GM18873 (cell line): ENCODE measurements around the gene C2CD4C.
"Not testable (repeated sequence)": the region's sequence is repeated elsewhere in the genome, so short reads cannot be mapped to it uniquely, and the experiment has no call there.

Experiments
- ATAC-seq: cut with Tn5 transposase; IDR thresholded peaks from one replicate; pipeline ENCODE4 v1.9.1; 2021; ENCODE audit warnings: mild to moderate bottlenecking, moderate library complexity, moderate number of reproducible peaks; ENCODE audit not compliant: unreplicated experiment, low FRiP score

Gene C2CD4C

GRCh38 chr19:439167-439900, 30.4 kb upstream of the C2CD4C start:
- no peak for ATAC-seq

GRCh38 chr19:438416-438958, 29.5 kb upstream of the C2CD4C start:
- ATAC-seq, result no peak

- no peak for ATAC-seq
Measured at GRCh38 chr19:437041-437440, 28.1 kb upstream of the C2CD4C start.

- no peak for ATAC-seq
Measured at GRCh38 chr19:436413-436950, 27.5 kb upstream of the C2CD4C start.

- ATAC-seq, result no peak
Measured at GRCh38 chr19:435707-436412, 26.9 kb upstream of the C2CD4C start.

- ATAC-seq, result no peak
Measured at GRCh38 chr19:435056-435706, 26.2 kb upstream of the C2CD4C start.

- ATAC-seq, result no peak
Measured at GRCh38 chr19:434152-434960, 25.4 kb upstream of the C2CD4C start.

GRCh38 chr19:430701-431100, 21.8 kb upstream of the C2CD4C start:
- ATAC-seq, result no peak

GRCh38 chr19:428149-428548, 19.2 kb upstream of the C2CD4C start:
- ATAC-seq, result no peak

GRCh38 chr19:427675-428074, 18.7 kb upstream of the C2CD4C start:
- ATAC-seq, result not testable (repeated sequence)

GRCh38 chr19:426725-427445, 17.9 kb upstream of the C2CD4C start:
- ATAC-seq, result no peak

- ATAC-seq, result no peak
Measured at GRCh38 chr19:425056-425455, 16.1 kb upstream of the C2CD4C start.

GRCh38 chr19:424546-424945, 15.6 kb upstream of the C2CD4C start:
- ATAC-seq, result no peak

- no peak for ATAC-seq
Measured at GRCh38 chr19:423691-424466, 14.9 kb upstream of the C2CD4C start.

- not testable (repeated sequence) for ATAC-seq
Measured at GRCh38 chr19:422917-423226, 13.9 kb upstream of the C2CD4C start.

- ATAC-seq, result no peak
Measured at GRCh38 chr19:422213-422916, 13.4 kb upstream of the C2CD4C start.

GRCh38 chr19:419721-420515, 11.0 kb upstream of the C2CD4C start:
- no peak for ATAC-seq
